Nephron progenitor cell (in vitro differentiated cells): ENCODE results near the gene TMEM30B.

Experiments used
- DNase-seq: peaks from one replicate; pipeline ENCODE4 v3.0.0; 2021
- H3K27ac Mint-ChIP-seq: 2 replicates; pipeline ENCODE4 v1.8.0; 2021; ENCODE audit warnings: mild to moderate bottlenecking, moderate library complexity, mixed read lengths
- H3K27me3 Mint-ChIP-seq: 2 replicates; pipeline ENCODE4 v1.8.0; 2021; ENCODE audit warnings: mild to moderate bottlenecking, low read depth, mixed read lengths; ENCODE audit not compliant: poor library complexity
- H3K36me3 Mint-ChIP-seq: 2 replicates; pipeline ENCODE4 v1.8.0; 2021; ENCODE audit warnings: low read depth, mixed read lengths
- H3K4me1 Mint-ChIP-seq: 2 replicates; pipeline ENCODE4 v1.8.0; 2021; ENCODE audit warnings: mixed read lengths
- H3K4me3 Mint-ChIP-seq: 2 replicates; pipeline ENCODE4 v1.8.0; 2021; ENCODE audit warnings: mild to moderate bottlenecking, moderate library complexity, mixed read lengths
- H3K9me3 Mint-ChIP-seq: 2 replicates; pipeline ENCODE4 v1.8.0; 2021; ENCODE audit warnings: mild to moderate bottlenecking, moderate library complexity, mixed read lengths
- TF ChIP-seq, protein P1 (sequence below): fragments of 200-600 bp; sonication (generic); IDR thresholded peaks from 2 replicates; pipeline ENCODE4 v1.5.0; 2021; ENCODE audit warnings: antibody characterized with exemption

TMEM30B gene

DNA sequence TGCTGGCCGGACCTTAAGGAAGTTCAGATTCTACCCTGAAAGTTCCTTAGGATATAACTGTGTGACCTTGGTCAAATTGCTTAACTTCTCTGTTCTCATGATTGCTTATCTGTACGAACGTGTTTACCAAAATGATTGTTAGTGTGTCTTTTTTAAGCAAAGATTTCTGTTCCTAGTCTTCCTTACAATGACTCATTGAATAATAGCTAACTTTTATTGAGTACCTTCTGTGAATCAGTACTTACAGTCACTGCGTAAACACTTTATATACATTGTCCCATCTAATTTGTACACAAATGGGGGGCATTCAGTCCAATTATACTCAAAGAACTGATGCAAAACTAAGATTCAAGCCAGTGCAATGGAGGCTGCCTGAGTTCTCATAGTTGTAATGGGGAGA is 4.2 kb upstream of the TMEM30B start:
- Mint-ChIP-seq H3K4me1 (peaks cover 3% of the 10 kb centered on the region), H3K4me3 (no peak overlapping the region), H3K27ac (no peak overlapping the region), H3K27me3 (peaks cover 51% of the 10 kb centered on the region), H3K9me3 (peaks cover under 1% of the 10 kb centered on the region), H3K36me3 (no peaks in the 10 kb centered on the region)
- TF ChIP-seq, protein P1, sequence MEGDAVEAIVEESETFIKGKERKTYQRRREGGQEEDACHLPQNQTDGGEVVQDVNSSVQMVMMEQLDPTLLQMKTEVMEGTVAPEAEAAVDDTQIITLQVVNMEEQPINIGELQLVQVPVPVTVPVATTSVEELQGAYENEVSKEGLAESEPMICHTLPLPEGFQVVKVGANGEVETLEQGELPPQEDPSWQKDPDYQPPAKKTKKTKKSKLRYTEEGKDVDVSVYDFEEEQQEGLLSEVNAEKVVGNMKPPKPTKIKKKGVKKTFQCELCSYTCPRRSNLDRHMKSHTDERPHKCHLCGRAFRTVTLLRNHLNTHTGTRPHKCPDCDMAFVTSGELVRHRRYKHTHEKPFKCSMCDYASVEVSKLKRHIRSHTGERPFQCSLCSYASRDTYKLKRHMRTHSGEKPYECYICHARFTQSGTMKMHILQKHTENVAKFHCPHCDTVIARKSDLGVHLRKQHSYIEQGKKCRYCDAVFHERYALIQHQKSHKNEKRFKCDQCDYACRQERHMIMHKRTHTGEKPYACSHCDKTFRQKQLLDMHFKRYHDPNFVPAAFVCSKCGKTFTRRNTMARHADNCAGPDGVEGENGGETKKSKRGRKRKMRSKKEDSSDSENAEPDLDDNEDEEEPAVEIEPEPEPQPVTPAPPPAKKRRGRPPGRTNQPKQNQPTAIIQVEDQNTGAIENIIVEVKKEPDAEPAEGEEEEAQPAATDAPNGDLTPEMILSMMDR: no peak
- no peak for DNase-seq

DNA sequence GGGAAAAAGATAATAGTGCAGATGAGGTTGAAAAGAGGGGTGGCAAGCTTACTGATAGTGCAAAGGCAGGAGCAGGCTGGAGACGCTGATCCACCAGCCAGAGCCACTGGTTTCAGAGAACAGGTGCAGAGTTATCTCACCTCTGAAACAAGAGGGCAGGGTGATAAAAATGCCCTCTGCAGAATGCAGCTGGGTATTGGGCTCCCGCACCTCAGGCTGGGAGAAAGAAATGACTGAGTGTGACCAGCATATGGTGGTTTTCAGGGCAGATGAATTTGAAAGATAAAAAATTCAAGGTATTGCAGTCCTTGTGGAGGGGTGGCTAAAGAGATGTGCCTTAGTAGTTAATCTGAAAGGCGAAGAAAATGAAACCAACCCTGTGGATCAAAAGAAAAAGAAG is 2.9 kb upstream of the TMEM30B start:
- H3K27me3 Mint-ChIP-seq: peaks cover 63% of the 10 kb centered on the region
- no peaks in the 10 kb centered on the region for H3K36me3 Mint-ChIP-seq
- no peak overlapping the region for H3K4me3 Mint-ChIP-seq
- H3K4me1 Mint-ChIP-seq: peaks cover 3% of the 10 kb centered on the region
- peaks cover 12% of the 10 kb centered on the region for H3K9me3 Mint-ChIP-seq
- H3K27ac Mint-ChIP-seq: no peak overlapping the region
- no peak for DNase-seq
- TF ChIP-seq, protein P1: no peak

DNA sequence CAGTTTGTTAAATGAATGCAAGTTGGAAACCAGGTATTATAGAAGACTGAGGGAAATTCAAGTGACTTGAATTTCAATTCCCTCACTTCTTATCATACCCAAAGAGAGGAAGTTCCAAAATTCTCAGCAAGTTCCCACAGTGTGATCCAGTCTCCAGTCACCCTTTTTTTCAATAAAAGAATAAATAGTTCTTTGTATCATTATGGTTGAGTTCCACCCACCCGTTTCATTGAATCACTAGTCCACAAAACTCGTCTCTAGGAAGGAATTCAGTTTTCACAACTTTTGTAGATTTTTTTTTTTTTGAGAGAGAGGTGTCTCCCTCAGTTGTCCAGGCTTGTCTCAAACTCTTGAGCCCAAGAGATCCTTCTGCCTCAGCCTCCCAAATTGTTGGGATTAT is 1.6 kb upstream of the TMEM30B start:
- no peak overlapping the region for H3K27ac Mint-ChIP-seq
- DNase-seq: no peak

DNA sequence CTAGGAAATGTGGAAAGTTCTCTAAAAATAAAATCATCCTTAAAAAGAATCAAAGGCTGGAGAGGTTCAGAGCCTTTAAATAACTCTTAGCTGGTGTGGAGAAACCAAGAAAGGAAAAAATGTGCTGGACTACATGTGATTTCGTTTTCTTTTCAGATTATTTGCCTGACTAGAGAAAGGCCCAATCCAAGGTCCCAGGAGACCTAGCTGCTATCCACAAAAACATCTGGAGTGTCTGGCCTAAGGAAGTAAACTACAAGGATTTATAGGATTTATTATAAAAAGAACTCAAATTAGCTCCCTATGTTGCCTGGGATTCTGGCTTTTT is 774 bp upstream of the TMEM30B start:
- no peak overlapping the region for H3K27ac Mint-ChIP-seq

More for the DNA sequence above, 1.6 kb upstream of the TMEM30B start:
- TF ChIP-seq, protein P1: no peak
- H3K36me3 Mint-ChIP-seq: no peaks in the 10 kb centered on the region
- no peak overlapping the region for H3K4me3 Mint-ChIP-seq
- H3K27me3 Mint-ChIP-seq: peaks cover 76% of the 10 kb centered on the region
- H3K9me3 Mint-ChIP-seq: peaks cover 12% of the 10 kb centered on the region
- peaks cover 3% of the 10 kb centered on the region for H3K4me1 Mint-ChIP-seq

DNA sequence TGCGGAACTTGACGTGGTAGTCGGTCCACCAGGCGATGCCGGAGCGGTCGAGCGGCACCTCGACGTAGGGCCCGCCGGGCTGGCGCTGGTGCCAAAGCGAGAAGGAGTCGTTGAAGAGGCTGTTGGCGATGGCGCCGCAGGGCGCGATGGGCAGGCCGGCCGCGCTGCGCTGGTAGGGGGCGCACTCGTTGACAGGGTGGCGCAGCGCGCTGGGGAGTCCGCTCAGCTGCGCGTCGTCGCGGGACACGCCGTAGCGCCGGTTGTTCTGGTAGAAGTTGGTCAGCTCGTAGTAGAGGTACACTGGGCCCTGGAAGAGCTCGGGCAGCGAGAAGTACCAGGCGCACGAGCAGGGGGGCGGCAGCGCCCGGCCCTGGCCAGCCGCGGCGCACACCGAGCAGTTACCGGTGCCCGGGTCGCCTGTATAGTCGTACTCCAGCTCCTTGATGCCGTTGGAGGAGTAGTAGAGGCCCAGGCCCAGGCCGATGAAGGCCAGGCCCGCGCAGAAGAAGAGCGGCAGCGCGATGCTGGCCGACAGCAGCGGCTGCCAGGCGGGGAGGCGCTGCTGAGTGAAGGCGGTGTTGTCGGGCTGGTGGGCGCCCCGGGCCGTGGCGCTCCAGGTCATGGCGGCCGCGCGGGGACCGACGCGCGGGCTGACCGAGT is 482 bp downstream of the TMEM30B start:
- Mint-ChIP-seq H3K9me3 (peaks cover 12% of the 10 kb centered on the region), H3K36me3 (no peaks in the 10 kb centered on the region), H3K27me3 (peaks cover 84% of the 10 kb centered on the region), H3K27ac (no peak overlapping the region), H3K4me3 (peak overlapping the region; percentile 82), H3K4me1 (peaks cover 3% of the 10 kb centered on the region)
- peak; percentile 66 for DNase-seq
- TF ChIP-seq, protein P1: peak; percentile 37

More for the DNA sequence above, 774 bp upstream of the TMEM30B start:
- Mint-ChIP-seq H3K4me3 (peak overlapping the region; percentile 82), H3K36me3 (no peaks in the 10 kb centered on the region), H3K9me3 (peaks cover 12% of the 10 kb centered on the region), H3K4me1 (peaks cover 3% of the 10 kb centered on the region), H3K27me3 (peaks cover 80% of the 10 kb centered on the region)
- TF ChIP-seq, protein P1: no peak
- DNase-seq: no peak

DNA sequence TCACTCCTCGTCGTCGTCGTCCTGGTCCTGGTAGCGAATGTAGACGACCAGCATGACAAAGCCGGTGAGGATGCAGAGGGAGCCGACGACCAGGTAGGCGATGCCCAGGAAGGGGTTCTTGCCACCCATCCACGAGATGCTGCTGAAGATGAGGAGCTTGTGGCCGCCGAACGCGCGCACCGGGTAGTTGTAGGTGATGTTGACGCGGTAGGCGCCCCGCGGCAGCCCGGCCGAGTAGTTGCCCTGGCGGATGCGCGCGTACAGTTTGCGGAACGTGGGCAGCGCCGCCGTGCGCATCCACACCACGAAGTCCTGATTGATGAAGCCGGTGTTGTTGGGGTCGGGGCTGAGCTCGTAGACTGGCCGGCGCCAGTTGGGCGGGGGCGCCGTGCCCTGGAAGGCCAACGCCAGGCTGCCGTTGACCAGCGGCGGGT is 1.0 kb downstream of the TMEM30B start:
- H3K4me1 Mint-ChIP-seq: peaks cover 3% of the 10 kb centered on the region
- peak overlapping the region; percentile 82 for H3K4me3 Mint-ChIP-seq
- no peak for DNase-seq
- H3K9me3 Mint-ChIP-seq: peaks cover 12% of the 10 kb centered on the region
- H3K27me3 Mint-ChIP-seq: peaks cover 87% of the 10 kb centered on the region
- no peaks in the 10 kb centered on the region for H3K36me3 Mint-ChIP-seq
- no peak overlapping the region for H3K27ac Mint-ChIP-seq
- TF ChIP-seq, protein P1: no peak
